SK-N-SH (cell line): Measurements from ENCODE around the gene GOLPH3L. TPM values are rescaled to one million over a fixed set of nuclear protein-coding genes. Genes with fewer than 3 reads are reported as not detected.

ENCODE experiments used
- CTCF ChIA-PET: fragments of 300-600, 350-600 bp; formaldehyde crosslinking; extraction: SDS; loops from one replicate; lab custom pipeline; 2021; lab: Yijun Ruan, JAX
- POLR2A ChIA-PET: fragments of 350-600 bp; sonication (Branson Sonifier 250); formaldehyde crosslinking; extraction: SDS; loops from one replicate; lab custom pipeline; 2020; ENCODE audit warnings: antibody characterized with exemption, inconsistent platforms; lab: Yijun Ruan, JAX
- DNase-seq: peaks from one replicate; pipeline ENCODE4 v3.0.0; 2012
- H2AFZ ChIP-seq: fragments of 200-600 bp; sonication (generic); 2 replicates; pipeline ENCODE4 v1.8.1; 2016; ENCODE audit warnings: antibody characterized with exemption, mild to moderate bottlenecking, low read depth
- H3F3A ChIP-seq: fragments of 200-600 bp; sonication (generic); replicated peaks from 2 replicates; pipeline ENCODE3; 2016; ENCODE audit warnings: antibody characterized with exemption, mild to moderate bottlenecking; ENCODE audit not compliant: insufficient read depth
- H3K27ac ChIP-seq, 2 experiments: fragments of 200-500 bp in 1 of 2; fragments of 200-600 bp in 1 of 2; sonication (Bioruptor generic) in 1 of 2; sonication (generic), shearing (Covaris generic) in 1 of 2; 2 replicates each; pipeline versions ENCODE4 v1.5.1 to v1.6.1; 2014 to 2016; ENCODE audit warnings: low read depth in 2 of 2, inconsistent platforms in 1 of 2, low read length in 1 of 2, mild to moderate bottlenecking in 1 of 2, mixed read lengths in 1 of 2
- H3K27me3 ChIP-seq: fragments of 200-600 bp; sonication (generic), shearing (Covaris generic); 2 replicates; pipeline ENCODE4 v1.6.1; 2016; ENCODE audit warnings: mixed run types; ENCODE audit not compliant: insufficient read depth
- H3K36me3 ChIP-seq, 2 experiments: fragments of 200-500 bp in 1 of 2; fragments of 200-600 bp in 1 of 2; sonication (Bioruptor generic) in 1 of 2; sonication (generic) in 1 of 2; replicated peaks in 1 of 2; 2 replicates each; pipeline versions ENCODE3 to v1.5.1; 2014 to 2016; ENCODE audit warnings: low read length in 1 of 2, mild to moderate bottlenecking in 1 of 2; ENCODE audit not compliant: insufficient read depth in 2 of 2, control insufficient read depth in 1 of 2
- H3K4me1 ChIP-seq, 2 experiments: fragments of 200-500 bp in 1 of 2; fragments of 200-600 bp in 1 of 2; sonication (Bioruptor generic) in 1 of 2; sonication (generic), shearing (Covaris generic) in 1 of 2; 2 replicates each; pipeline versions ENCODE4 v1.5.1 to v1.6.1; 2014 to 2016; ENCODE audit warnings: low read depth in 1 of 2, low read length in 1 of 2, mixed run types in 1 of 2; ENCODE audit not compliant: insufficient read depth in 2 of 2, control insufficient read depth in 1 of 2
- H3K4me2 ChIP-seq: fragments of 200-600 bp; sonication (generic), shearing (Covaris generic); 2 replicates; pipeline ENCODE4 v1.6.1; 2017; ENCODE audit warnings: mixed run types
- H3K4me3 ChIP-seq, 2 experiments: fragments of 200-500 bp in 1 of 2; fragments of 200-600 bp in 1 of 2; sonication (Bioruptor generic) in 1 of 2; sonication (generic), shearing (Covaris generic) in 1 of 2; 2 replicates each; pipeline versions ENCODE4 v1.5.1 to v1.8.1; 2014 to 2016; ENCODE audit warnings: low read depth in 2 of 2, inconsistent platforms in 1 of 2, low read length in 1 of 2, mild to moderate bottlenecking in 1 of 2, mixed read lengths in 1 of 2, moderate library complexity in 1 of 2
- H3K79me2 ChIP-seq: fragments of 200-600 bp; sonication (generic); 2 replicates; pipeline ENCODE4 v1.8.1; 2017; ENCODE audit warnings: mild to moderate bottlenecking; ENCODE audit not compliant: insufficient read depth
- H3K9ac ChIP-seq: fragments of 200-600 bp; sonication (generic); 2 replicates; pipeline ENCODE4 v1.6.1; 2017; ENCODE audit warnings: mixed run types
- H3K9me2 ChIP-seq: fragments of 200-600 bp; sonication (generic); 2 replicates; pipeline ENCODE4 v1.6.1; 2017; ENCODE audit warnings: mixed run types
- H3K9me3 ChIP-seq: fragments of 200-600 bp; sonication (generic); 2 replicates; pipeline ENCODE4 v1.6.1; 2017; ENCODE audit warnings: mixed run types, mild to moderate bottlenecking, moderate library complexity
- H4K20me1 ChIP-seq: fragments of 200-600 bp; sonication (generic); 2 replicates; pipeline ENCODE4 v1.6.1; 2017; ENCODE audit warnings: mild to moderate bottlenecking, mixed run types; ENCODE audit not compliant: insufficient read depth
- ELF1 ChIP-seq: IDR thresholded peaks from 2 replicates; pipeline ENCODE4 v1.4.0; 2012
- EZH2phosphoT487 ChIP-seq: fragments of 200-600 bp; sonication (generic); IDR thresholded peaks from 2 replicates; pipeline ENCODE4 v1.6.1; 2017; ENCODE audit warnings: low read depth, mixed run types, mild to moderate bottlenecking, antibody characterized with exemption, moderate library complexity, borderline replicate concordance
- GABPA ChIP-seq: IDR thresholded peaks from 2 replicates; pipeline ENCODE4 v1.4.0; 2012; ENCODE audit warnings: low read depth, mild to moderate bottlenecking
- JUND ChIP-seq: IDR thresholded peaks from 2 replicates; pipeline ENCODE4 v1.4.0; 2012
- MEF2A ChIP-seq: IDR thresholded peaks from 2 replicates; pipeline ENCODE4 v1.4.0; 2012; ENCODE audit warnings: low read depth, borderline replicate concordance
- MXI1 ChIP-seq: IDR thresholded peaks from 2 replicates; pipeline ENCODE4 v1.6.1; 2012; ENCODE audit warnings: mild to moderate bottlenecking, low read depth, low read length, improper control_type of control experiment
- POLR2AphosphoS5 ChIP-seq: IDR thresholded peaks from 2 replicates; pipeline ENCODE4 v1.6.1; 2012; ENCODE audit warnings: low read depth, low read length
- RAD21 ChIP-seq: IDR thresholded peaks from 2 replicates; pipeline ENCODE4 v1.6.1; 2012; ENCODE audit warnings: mild to moderate bottlenecking, low read length
- REST ChIP-seq: IDR thresholded peaks from 2 replicates; pipeline ENCODE4 v1.6.1; 2012; ENCODE audit warnings: mild to moderate bottlenecking, low read depth, low read length, moderate library complexity
- RFX5 ChIP-seq: IDR thresholded peaks from 2 replicates; pipeline ENCODE4 v1.6.1; 2012; ENCODE audit warnings: mild to moderate bottlenecking, improper control_type of control experiment, low read length
- RXRA ChIP-seq: IDR thresholded peaks from 2 replicates; pipeline ENCODE4 v1.4.0; 2012; ENCODE audit warnings: low read depth, mild to moderate bottlenecking, borderline replicate concordance
- SIN3A ChIP-seq: IDR thresholded peaks from 2 replicates; pipeline ENCODE4 v1.6.1; 2012; ENCODE audit warnings: low read depth, mild to moderate bottlenecking, low read length, moderate library complexity, borderline replicate concordance
- SMC3 ChIP-seq: IDR thresholded peaks from 2 replicates; pipeline ENCODE4 v1.6.1; 2012; ENCODE audit warnings: low read depth, low read length, improper control_type of control experiment
- TEAD4 ChIP-seq: IDR thresholded peaks from 2 replicates; pipeline ENCODE4 v1.4.0; 2012; ENCODE audit warnings: mild to moderate bottlenecking, borderline replicate concordance; ENCODE audit not compliant: insufficient read depth
- USF1 ChIP-seq: IDR thresholded peaks from 2 replicates; pipeline ENCODE4 v1.4.0; 2012; ENCODE audit warnings: low read depth, borderline replicate concordance
- USF2 ChIP-seq: fragments of 150-350 bp; IDR thresholded peaks from 2 replicates; pipeline ENCODE4 v1.6.1; 2017; ENCODE audit warnings: antibody characterized with exemption, low read length, low read depth, borderline replicate concordance
- ZBTB33 ChIP-seq: IDR thresholded peaks from 2 replicates; pipeline ENCODE4 v1.4.0; 2012; ENCODE audit warnings: low read depth, borderline replicate concordance
- WGBS: methylation state at CpG from one replicate; pipeline ENCODE4 v1.1.6; 2017; ENCODE audit warnings: low lambda C conversion rate; 5-methylcytosine and 5-hydroxymethylcytosine counted together
- polyA plus RNA-seq, 3 experiments: library from polyadenylated mRNA; depleted of rRNA; stranded (reverse); fragments of >200 nt; gene quantifications; 2 replicates each; pipeline ENCODE4 v1.2.3, GENCODE V29; 2012
- TF ChIP-seq, protein P1 (sequence below): IDR thresholded peaks from 2 replicates; pipeline ENCODE4; 2012

Gene GOLPH3L
- polyA plus RNA-seq, 1 of the 3 experiments (the other 2 are of a cell fraction) = 7.8 TPM

- Histone ChIP-seq H3K9me3 (no peaks in the 10 kb centered on the region), H3K27ac (no peak overlapping the region), H2AFZ (no peak overlapping the region), H3K4me3 (no peak overlapping the region), H3K9ac (no peak overlapping the region), H3K27me3 (no peaks in the 10 kb centered on the region), H3F3A (no peaks in the 10 kb centered on the region), H3K4me2 (no peak overlapping the region), H3K4me1 (no peaks in the 10 kb centered on the region), H4K20me1 (no peaks in the 10 kb centered on the region), H3K9me2 (no peaks in the 10 kb centered on the region), H3K36me3 (peaks cover 15 to 36% of the 10 kb centered on the region in 2 experiments), H3K79me2 (no peaks in the 10 kb centered on the region)
- ChIA-PET CTCF (interaction anchor here (1.1 kb wide), 1 partner anchor 126 kb away, joined by 4 read pairs; no protein-coding TSS in a partner anchor), POLR2A (interaction anchor here (0.6 kb wide), 1 partner anchor 21 kb away, joined by 3 read pairs; no protein-coding TSS in a partner anchor)
- WGBS = 94% methylated on average over 3 of the region's 3 CpGs
- DNase-seq = no peak
- TF ChIP-seq USF1 = no peak
- no peak for TF ChIP-seq ZBTB33
- TF ChIP-seq EZH2phosphoT487 = no peak
- no peak for TF ChIP-seq MEF2A
- no peak for TF ChIP-seq RXRA
- TF ChIP-seq RAD21 = no peak
- no peak for TF ChIP-seq USF2
- TF ChIP-seq JUND = no peak
These were observed 10.7 kb downstream of the GOLPH3L start for GRCh38 chr1:150686275-150686674.

DNA sequence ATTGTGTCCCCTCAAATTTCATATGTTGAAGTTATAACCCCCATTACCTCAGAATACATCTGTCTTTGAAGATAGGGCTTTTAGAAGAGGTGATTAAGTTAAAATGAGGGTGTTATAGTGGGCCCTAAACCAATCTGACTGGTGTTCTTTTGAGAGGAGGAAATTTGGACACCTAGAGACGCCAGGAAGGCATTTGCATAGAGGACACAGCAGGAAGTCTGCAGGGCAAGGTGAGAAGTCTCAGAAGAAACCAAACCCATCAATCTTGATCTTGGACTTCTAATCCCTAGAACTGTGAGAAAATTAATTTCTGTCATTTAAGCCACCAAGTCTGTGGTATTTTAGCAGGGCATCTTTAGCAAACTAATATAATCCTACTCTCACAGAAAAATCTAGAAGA, 13.0 kb downstream of the GOLPH3L start:
- Histone ChIP-seq H2AFZ (no peak overlapping the region), H3K27me3 (no peaks in the 10 kb centered on the region), H4K20me1 (no peaks in the 10 kb centered on the region), H3K4me1 (no peaks in the 10 kb centered on the region), H3K9me2 (no peaks in the 10 kb centered on the region), H3K27ac (no peak overlapping the region), H3F3A (peaks cover 5% of the 10 kb centered on the region), H3K9me3 (no peaks in the 10 kb centered on the region), H3K9ac (no peak overlapping the region), H3K4me2 (no peak overlapping the region), H3K4me3 (no peak overlapping the region), H3K79me2 (no peaks in the 10 kb centered on the region), H3K36me3 (peaks cover 11 to 36% of the 10 kb centered on the region in 2 experiments)
- ChIA-PET POLR2A (no interaction called here), CTCF (interaction anchor here (1.2 to 2.0 kb wide), 2 partner anchors 13 to 129 kb away, joined by 3 to 5 read pairs; partner anchors contain the start of gene GOLPH3L)
- DNase-seq = no peak
- 100% methylated on average over 1 of the region's 1 CpG for WGBS
- TF ChIP-seq REST = no peak
- TF ChIP-seq SMC3 = no peak
- no peak for TF ChIP-seq RXRA
- TF ChIP-seq GABPA = no peak
- TF ChIP-seq POLR2AphosphoS5 = no peak
- no peak for TF ChIP-seq MXI1
- no peak for TF ChIP-seq SIN3A
- no peak for TF ChIP-seq USF2
- TF ChIP-seq RFX5 = no peak
- no peak for TF ChIP-seq TEAD4
- TF ChIP-seq RAD21 = no peak
- TF ChIP-seq ELF1 = no peak
- TF ChIP-seq JUND = no peak
- TF ChIP-seq, protein P1, sequence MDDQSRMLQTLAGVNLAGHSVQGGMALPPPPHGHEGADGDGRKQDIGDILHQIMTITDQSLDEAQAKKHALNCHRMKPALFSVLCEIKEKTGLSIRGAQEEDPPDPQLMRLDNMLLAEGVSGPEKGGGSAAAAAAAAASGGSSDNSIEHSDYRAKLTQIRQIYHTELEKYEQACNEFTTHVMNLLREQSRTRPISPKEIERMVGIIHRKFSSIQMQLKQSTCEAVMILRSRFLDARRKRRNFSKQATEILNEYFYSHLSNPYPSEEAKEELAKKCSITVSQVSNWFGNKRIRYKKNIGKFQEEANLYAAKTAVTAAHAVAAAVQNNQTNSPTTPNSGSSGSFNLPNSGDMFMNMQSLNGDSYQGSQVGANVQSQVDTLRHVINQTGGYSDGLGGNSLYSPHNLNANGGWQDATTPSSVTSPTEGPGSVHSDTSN = no peak
